Sigmoid colon (tissue), 7 donors: ENCODE results near the gene HIRA. TPM values are rescaled to one million over a fixed set of nuclear protein-coding genes. Genes with fewer than 3 reads are reported as not detected.

Experiments used
- DNase-seq: peaks from one replicate; pipeline ENCODE4 v3.0.0-alpha.2; 2019
- H3K27ac ChIP-seq, 4 donors: fragments of 200-600 bp; sonication (generic); one replicate each; pipeline ENCODE4 v1.5.1; 2016 to 2019; ENCODE audit warnings: mild to moderate bottlenecking in 1 of 4
- H3K27me3 ChIP-seq, 3 donors: fragments of 200-600 bp; sonication (generic); one replicate each; pipeline ENCODE4 v1.5.1; 2019; ENCODE audit warnings: mild to moderate bottlenecking in 1 of 3
- H3K36me3 ChIP-seq, 4 donors: fragments of 200-600 bp; sonication (generic); one replicate each; pipeline ENCODE4 v1.5.1; 2016 to 2019
- H3K4me1 ChIP-seq, 4 donors: fragments of 200-600 bp; sonication (generic); one replicate each; pipeline ENCODE4 v1.5.1; 2017 to 2019
- H3K4me3 ChIP-seq, 4 donors: fragments of 200-600 bp; sonication (generic); one replicate each; pipeline ENCODE4 v1.5.1; 2017 to 2019; ENCODE audit warnings: mild to moderate bottlenecking in 2 of 4, moderate library complexity in 1 of 4
- H3K9me3 ChIP-seq, 4 donors: fragments of 200-600 bp in 3 of 4; sonication (generic) in 3 of 4; one replicate each; pipeline versions ENCODE4 v1.5.1 to v1.6.1; 2013 to 2019
- CTCF ChIP-seq, 4 experiments: fragments of 450-650 bp in 3 of 4; fragments of 200-600 bp in 1 of 4; IDR thresholded peaks; one replicate each; pipeline ENCODE4 v1.5.1; 2016 to 2019; ENCODE audit warnings: antibody characterized with exemption in 4 of 4, mild to moderate bottlenecking in 3 of 4, moderate library complexity in 2 of 4
- EP300 ChIP-seq, 4 donors: sonication (generic); formaldehyde crosslinking; IDR thresholded peaks; one replicate each; pipeline ENCODE4 v1.6.1; 2017; ENCODE audit warnings: antibody characterized with exemption in 4 of 4
- POLR2A ChIP-seq, 2 donors: fragments of 450-650 bp; IDR thresholded peaks; one replicate each; pipeline ENCODE4 v1.6.1; 2016; ENCODE audit warnings: antibody characterized with exemption in 2 of 2, mild to moderate bottlenecking in 2 of 2, moderate library complexity in 2 of 2
- POLR2AphosphoS5 ChIP-seq, 4 donors: sonication (generic); formaldehyde crosslinking; IDR thresholded peaks; one replicate each; pipeline ENCODE4 v1.6.1; 2017; ENCODE audit warnings: antibody characterized with exemption in 4 of 4
- WGBS, 2 donors: extraction: QIAGEN DNeasy Blood & Tissue Kit; methylation state at CpG; one replicate each; pipeline ENCODE4 v1.1.7; 2013; 5-methylcytosine and 5-hydroxymethylcytosine counted together
- intact Hi-C: fragments of 100-400 bp; cut with DNase I; formaldehyde crosslinking; loops from one replicate; pipeline ENCODE4 v1.15.1; 2023
- polyA plus RNA-seq, 3 donors: library from polyadenylated mRNA; stranded (reverse); fragments of 200-250 nt; gene quantifications; one replicate each; pipeline ENCODE4 v1.2.3, GENCODE V29; 2013
- total RNA-seq, 4 donors: library from RNA; depleted of rRNA; stranded (reverse); fragments of >200 nt; gene quantifications; one replicate each; pipeline ENCODE4 v1.1.0, GENCODE V29; 2016
- donor health status: healthy with polysubstance abuse.
- donor health status: Bipolar disorder and iron deficiency.
- donor health status: healthy.

The HIRA gene
- total and polyA plus RNA-seq, 7 donors: 11.1 to 25.0 (median 15.3) TPM

- peaks cover 0 to 17% (median 3%) of the 10 kb centered on the region in 4 donors for H3K4me1 ChIP-seq
- intact Hi-C loops: no loop called here
These were observed 40.7 kb upstream of the HIRA start for GRCh38 chr22:19472233-19472632.

GRCh38 chr22:19471572-19471971, 40.0 kb upstream of the HIRA start:
- no peak for DNase-seq
- no peaks in the 10 kb centered on the region for H3K27me3 ChIP-seq
- WGBS, 2 donors: 94% methylated on average over 11 of the region's 11 CpGs
- H3K27ac ChIP-seq: no peak overlapping the region
- peaks cover 57 to 93% (median 64%) of the 10 kb centered on the region in 4 donors for H3K36me3 ChIP-seq
- peaks cover 0 to 12% (median 0%) of the 10 kb centered on the region in 4 donors for H3K4me1 ChIP-seq
- no peak for TF ChIP-seq POLR2AphosphoS5 (IDR thresholded peaks at IDR 0.05)
- no peak for TF ChIP-seq EP300 (IDR thresholded peaks at IDR 0.05)
- no peak for TF ChIP-seq POLR2A (IDR thresholded peaks at IDR 0.05)
- no peak for TF ChIP-seq CTCF (IDR thresholded peaks at IDR 0.05)
- intact Hi-C loops: no loop called here
- no peaks in the 10 kb centered on the region for H3K9me3 ChIP-seq
- H3K4me3 ChIP-seq: no peak overlapping the region

More at GRCh38 chr22:19472233-19472632, 40.7 kb upstream of the HIRA start:
- Histone ChIP-seq H3K27ac (no peak overlapping the region), H3K27me3 (no peaks in the 10 kb centered on the region), H3K36me3 (peaks cover 50 to 87% (median 59%) of the 10 kb centered on the region in 4 donors), H3K4me3 (no peak overlapping the region), H3K9me3 (no peaks in the 10 kb centered on the region)
- WGBS, 2 donors: 94 to 96% methylated on average over 8 of the region's 8 CpGs
- TF ChIP-seq EP300 (IDR thresholded peaks at IDR 0.05) (no peak), POLR2A (IDR thresholded peaks at IDR 0.05) (no peak), POLR2AphosphoS5 (IDR thresholded peaks at IDR 0.05) (no peak), CTCF (IDR thresholded peaks at IDR 0.05) (no peak)
- DNase-seq: no peak

GRCh38 chr22:19470010-19470409, 38.5 kb upstream of the HIRA start:
- no peaks in the 10 kb centered on the region for H3K9me3 ChIP-seq
- intact Hi-C loops: no loop called here
- WGBS, 2 donors: 98% methylated on average over 2 of the region's 2 CpGs
- no peak overlapping the region for H3K27ac ChIP-seq
- no peak for TF ChIP-seq EP300 (IDR thresholded peaks at IDR 0.05)
- TF ChIP-seq CTCF (IDR thresholded peaks at IDR 0.05): no peak
- no peak for TF ChIP-seq POLR2AphosphoS5 (IDR thresholded peaks at IDR 0.05)
- no peak for TF ChIP-seq POLR2A (IDR thresholded peaks at IDR 0.05)
- H3K4me1 ChIP-seq: no peaks in the 10 kb centered on the region
- peaks cover 60 to 100% (median 74%) of the 10 kb centered on the region in 4 donors for H3K36me3 ChIP-seq
- H3K27me3 ChIP-seq: no peaks in the 10 kb centered on the region
- no peak for DNase-seq
- H3K4me3 ChIP-seq: no peak overlapping the region

GRCh38 chr22:19469421-19469820, 37.9 kb upstream of the HIRA start:
- TF ChIP-seq POLR2AphosphoS5 (IDR thresholded peaks at IDR 0.05) (no peak), POLR2A (IDR thresholded peaks at IDR 0.05) (no peak), CTCF (IDR thresholded peaks at IDR 0.05) (no peak), EP300 (IDR thresholded peaks at IDR 0.05) (no peak)
- Histone ChIP-seq H3K4me1 (no peaks in the 10 kb centered on the region), H3K27me3 (no peaks in the 10 kb centered on the region), H3K27ac (no peak overlapping the region), H3K9me3 (no peaks in the 10 kb centered on the region), H3K4me3 (no peak overlapping the region), H3K36me3 (peaks cover 60 to 100% (median 76%) of the 10 kb centered on the region in 4 donors)
- DNase-seq: no peak
- intact Hi-C loops: no loop called here
- 95 to 97% methylated on average over 7 of the region's 7 CpGs for WGBS, 2 donors

- Histone ChIP-seq H3K27ac (no peak overlapping the region), H3K27me3 (no peaks in the 10 kb centered on the region), H3K4me1 (no peaks in the 10 kb centered on the region), H3K9me3 (no peaks in the 10 kb centered on the region), H3K36me3 (peaks cover 63 to 100% (median 71%) of the 10 kb centered on the region in 4 donors), H3K4me3 (no peak overlapping the region)
- intact Hi-C loops: no loop called here
- WGBS, 2 donors: 95% methylated on average over 6 of the region's 6 CpGs
- TF ChIP-seq CTCF (IDR thresholded peaks at IDR 0.05) (no peak), POLR2A (IDR thresholded peaks at IDR 0.05) (no peak), EP300 (IDR thresholded peaks at IDR 0.05) (no peak), POLR2AphosphoS5 (IDR thresholded peaks at IDR 0.05) (no peak)
- no peak for DNase-seq
These were observed 36.4 kb upstream of the HIRA start for GRCh38 chr22:19467912-19468311.
